DMS153 (cell line): ENCODE results near the gene SYTL3.
"Not testable (repeated sequence)": the region's sequence is repeated elsewhere in the genome, so short reads cannot be mapped to it uniquely, and the experiment has no call there.

Experiments used
- DNase-seq: peaks from one replicate; lab custom pipeline; 2025; lab: John Stamatoyannopoulos, UW

SYTL3 gene

GRCh38 chr6:158662954-158663624, 13.2 kb downstream of the SYTL3 start:
- no peak for DNase-seq

DNA sequence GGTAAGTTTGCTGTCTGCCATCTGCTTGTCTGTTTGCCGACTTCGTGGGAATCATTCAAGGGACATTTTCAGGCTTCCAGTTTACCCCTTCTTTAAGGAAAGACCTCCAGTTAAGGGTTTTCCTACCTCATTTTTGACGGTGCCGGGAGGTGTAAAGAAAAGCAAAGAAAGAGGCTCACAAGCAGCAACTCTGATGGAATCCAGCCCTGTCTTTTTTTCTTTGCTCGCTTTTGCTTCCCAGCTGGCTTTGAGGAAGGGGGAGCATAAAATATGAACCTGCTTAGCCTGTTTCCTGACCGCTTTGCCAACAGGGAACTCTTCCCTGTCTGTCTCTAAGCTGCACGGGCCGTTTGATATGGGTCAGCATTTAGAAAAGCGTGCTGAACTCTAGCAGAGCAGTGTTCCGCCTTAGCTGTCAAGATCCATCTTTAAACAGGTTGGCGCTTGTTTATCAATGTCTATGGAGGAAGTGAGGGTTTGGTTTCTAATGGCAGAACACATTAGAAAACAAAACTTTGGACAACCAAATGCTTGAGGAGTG, 13.8 kb downstream of the SYTL3 start:
- DNase-seq, result no peak

GRCh38 chr6:158665332-158665731, 15.5 kb downstream of the SYTL3 start:
- DNase-seq, result no peak

- DNase-seq, result no peak
Observed at GRCh38 chr6:158666628-158667359, 16.9 kb downstream of the SYTL3 start.

GRCh38 chr6:158667360-158667981, 17.6 kb downstream of the SYTL3 start:
- no peak for DNase-seq

GRCh38 chr6:158668707-158669103, 18.9 kb downstream of the SYTL3 start:
- no peak for DNase-seq

DNA sequence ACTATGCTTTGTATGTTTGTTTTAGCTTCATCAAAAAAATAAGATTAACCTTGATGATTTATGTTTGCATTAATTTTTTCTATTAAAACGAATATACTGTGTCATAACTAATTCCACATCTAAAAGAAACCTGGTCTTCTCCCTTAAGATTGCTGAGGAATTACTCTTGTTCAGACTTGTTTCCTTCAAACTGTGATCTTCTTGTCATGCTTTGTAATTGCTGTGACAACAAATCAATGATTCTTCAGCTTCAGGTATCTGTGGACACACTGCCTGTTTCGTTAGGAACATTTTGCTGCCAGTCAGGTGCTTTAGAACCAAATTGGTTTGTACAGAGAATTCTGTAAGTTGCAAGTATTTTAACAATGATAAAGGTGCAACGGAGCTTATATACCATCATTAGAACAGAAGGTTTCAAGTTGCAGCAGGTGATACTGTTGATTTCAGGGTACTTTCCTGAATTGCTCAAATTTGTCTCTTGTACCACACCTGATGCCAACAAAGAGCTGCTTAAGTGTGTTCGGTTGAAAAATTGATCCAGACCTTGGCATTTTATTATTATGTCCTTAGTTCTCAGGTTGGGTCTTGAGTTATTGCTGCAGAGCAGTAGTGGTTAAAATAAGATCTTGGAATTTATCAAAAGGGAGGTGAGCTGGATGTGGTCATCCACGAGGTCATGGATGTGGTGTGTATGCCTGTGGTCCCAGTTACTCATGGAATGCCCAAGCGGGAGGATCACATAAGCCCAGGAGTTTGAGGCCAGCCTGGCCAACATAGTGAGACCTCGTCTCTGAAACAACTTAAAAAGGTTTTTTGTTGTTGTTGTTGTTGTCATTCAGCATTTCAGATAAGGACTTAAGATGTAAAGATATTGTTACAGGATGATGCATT, 19.5 kb downstream of the SYTL3 start:
- DNase-seq, result no peak

DNA sequence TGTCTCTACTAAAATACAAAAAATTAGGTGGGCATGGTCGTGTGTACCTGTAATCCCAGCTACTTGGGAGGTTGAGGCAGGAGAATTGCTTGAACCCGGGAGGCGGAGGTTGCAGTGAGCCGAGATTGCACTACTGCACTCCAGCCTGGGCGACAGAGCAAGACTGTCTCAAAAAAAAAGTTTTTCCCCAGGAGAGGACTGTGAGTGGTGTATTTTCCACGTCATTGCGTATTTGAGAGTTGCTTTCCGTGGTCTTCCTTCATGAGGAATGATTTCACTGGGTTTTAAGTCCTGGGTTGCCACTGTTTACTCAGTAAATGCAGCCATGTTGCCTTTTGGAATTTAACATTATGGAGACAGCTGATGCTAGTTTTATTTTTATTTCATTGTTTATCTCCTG, 22.3 kb downstream of the SYTL3 start:
- DNase-seq, result not testable (repeated sequence)

DNA sequence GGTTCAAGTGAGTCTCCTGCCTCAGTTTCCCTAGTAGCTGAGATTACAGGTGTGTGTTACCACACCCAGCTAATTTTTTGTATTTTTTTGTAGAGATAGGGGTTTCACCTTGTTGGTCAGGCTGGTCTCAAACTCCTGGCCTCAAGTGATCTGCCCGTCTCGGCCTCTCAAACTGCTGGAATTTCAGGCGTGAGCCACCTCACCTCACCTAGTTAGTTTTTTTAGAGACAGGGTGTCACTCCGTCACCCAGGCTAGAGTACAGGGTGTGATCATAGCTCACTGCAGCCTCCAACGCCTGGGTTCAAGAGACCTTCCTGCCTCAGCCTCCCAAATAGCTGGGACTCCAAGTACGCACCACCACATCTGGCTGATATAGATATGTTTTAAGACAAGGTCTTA, 22.9 kb downstream of the SYTL3 start:
- DNase-seq, result no peak

DNA sequence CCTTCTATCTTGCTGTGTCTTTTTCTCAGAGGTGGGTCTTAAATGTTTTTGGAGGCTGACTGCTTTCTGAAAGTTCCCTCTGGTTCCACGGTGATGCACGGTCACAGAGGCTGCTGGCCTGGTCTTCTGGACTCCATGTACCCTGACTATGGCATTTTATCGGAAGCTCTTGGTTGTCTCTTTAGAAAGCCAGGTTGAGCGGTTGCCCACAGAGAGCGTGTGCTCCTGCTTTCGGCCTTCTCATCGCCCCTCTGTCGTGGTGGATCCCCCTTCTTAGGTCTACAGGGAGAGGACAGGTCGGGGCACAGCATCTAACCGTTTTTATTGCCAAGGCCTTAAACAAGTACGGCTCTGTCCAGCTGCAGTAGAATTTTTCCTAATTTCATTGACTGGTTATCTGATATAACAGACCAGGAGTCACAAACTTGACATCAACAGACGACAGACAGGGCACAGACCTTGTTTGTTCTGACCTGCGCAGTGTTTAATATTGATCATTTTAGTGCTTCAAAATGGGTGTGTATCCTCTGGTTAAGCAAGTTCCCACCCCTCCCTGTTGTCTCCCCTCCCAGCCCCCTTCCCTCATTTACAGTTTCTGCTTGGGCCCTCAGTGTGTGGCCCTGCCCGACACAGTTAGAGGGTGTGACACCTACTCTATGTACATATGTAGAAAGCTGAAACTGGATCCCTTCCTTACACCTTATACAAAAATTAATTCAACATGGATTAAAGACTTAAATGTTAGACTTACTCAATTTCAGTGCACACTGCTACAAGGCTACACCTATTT, 24.7 kb downstream of the SYTL3 start:
- no peak for DNase-seq

GRCh38 chr6:158677094-158677493, 27.2 kb downstream of the SYTL3 start:
- DNase-seq, result not testable (repeated sequence)

- DNase-seq, result no peak
Observed at GRCh38 chr6:158677906-158678578, 28.2 kb downstream of the SYTL3 start.

GRCh38 chr6:158680015-158680414, 30.2 kb downstream of the SYTL3 start:
- no peak for DNase-seq

DNA sequence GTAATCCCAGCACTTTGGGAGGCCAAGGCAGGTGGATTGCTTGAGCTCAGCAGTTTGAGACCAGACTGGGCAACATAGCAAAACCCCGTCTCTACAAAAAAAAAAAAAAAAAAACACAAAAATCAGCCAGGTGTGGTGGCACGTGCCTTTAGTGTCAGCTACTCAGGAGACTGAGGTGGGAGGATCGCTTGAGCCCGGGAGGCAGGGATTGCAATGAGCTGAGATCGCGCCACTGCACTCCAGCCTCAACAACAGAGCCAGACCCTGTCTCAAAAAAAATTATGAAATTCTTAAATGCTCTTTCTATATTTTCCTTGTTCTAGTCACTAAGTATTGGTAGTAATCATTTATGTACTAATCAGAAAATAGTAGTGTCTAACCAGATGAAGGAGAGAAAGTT, 30.6 kb downstream of the SYTL3 start:
- no peak for DNase-seq

DNA sequence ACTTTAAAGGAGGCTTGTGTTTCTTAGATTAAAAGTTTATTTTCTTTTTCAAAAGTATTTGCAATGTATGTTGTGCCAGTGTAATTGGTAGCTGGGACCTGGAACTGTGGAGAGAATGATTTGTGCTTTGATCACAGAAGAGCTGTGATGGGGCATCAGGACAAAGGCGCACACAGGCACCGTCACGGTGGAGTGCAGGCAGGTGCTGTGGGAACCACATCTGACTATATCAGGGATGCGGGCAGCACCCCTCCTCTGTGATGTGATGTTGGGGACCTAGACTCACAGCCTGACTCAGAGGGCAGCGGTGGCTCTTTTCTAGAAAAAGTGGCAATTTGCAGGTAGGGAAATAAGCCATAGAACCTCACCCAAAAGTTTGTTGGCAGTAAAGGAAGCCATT, 34.5 kb downstream of the SYTL3 start:
- no peak for DNase-seq

- DNase-seq, result no peak
Observed at GRCh38 chr6:158684745-158685324, 35.0 kb downstream of the SYTL3 start.

GRCh38 chr6:158686311-158686710, 36.5 kb downstream of the SYTL3 start:
- no peak for DNase-seq

DNA sequence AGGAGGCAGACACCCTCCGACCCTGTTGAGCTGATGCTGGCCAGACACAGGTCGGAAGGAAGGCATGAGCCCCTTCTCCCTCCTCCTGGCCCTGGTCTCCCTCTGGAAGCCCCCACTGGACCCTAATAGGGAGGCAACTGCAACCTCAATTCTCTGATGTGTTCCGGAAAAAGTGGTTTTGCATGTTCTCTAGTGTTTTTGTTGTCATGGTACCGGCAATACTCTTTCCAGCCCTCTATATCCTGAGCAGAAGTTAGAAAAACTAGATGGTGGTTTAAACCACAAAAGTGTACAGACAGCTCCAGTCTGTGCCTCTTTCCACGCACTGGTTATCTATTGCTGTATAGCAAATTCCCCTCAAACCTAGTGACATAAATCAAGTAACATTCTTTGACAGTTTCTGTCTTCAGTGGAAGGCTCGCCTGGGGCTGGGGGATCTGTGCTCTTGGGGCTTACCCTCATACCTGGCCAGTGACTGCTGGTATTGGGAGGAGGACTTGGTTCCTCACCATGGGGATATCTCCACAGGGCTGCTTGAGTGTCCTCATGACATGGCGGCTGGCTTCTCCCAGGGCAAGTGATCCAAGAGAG, 37.0 kb downstream of the SYTL3 start:
- DNase-seq, result no peak

DNA sequence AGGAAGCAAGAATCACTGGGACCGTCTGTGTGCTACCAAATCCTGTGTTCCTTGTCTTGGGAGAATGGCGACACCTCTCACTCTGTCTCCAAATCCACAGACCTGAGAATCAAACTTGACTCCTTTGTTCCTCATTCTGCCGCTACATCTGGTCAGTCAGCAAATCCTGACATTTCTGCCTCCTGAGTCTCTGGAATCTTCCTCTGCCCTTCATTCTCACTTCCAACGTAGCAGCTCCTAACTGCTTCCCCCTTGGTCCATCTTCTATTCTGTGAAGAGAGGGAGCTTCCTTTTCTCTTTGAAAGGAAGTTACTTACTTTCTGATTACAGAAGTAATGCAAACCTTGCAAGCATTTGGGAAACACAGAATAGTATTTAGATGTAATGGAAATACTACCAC, 37.7 kb downstream of the SYTL3 start:
- no peak for DNase-seq

GRCh38 chr6:158688860-158689259, 39.0 kb downstream of the SYTL3 start:
- no peak for DNase-seq
